Heart left ventricle (tissue), 16 donors: Measurements from ENCODE around the gene TMEM82. TPM values are rescaled to one million over a fixed set of nuclear protein-coding genes. Genes with fewer than 3 reads are reported as not detected.

Experiments used
- ATAC-seq, 4 donors: fragments of 200-7000 bp; cut with Tn5 transposase; one replicate each; pipeline ENCODE4 v1.9.1; 2020 to 2022; ENCODE audit warnings: moderate library complexity in 4 of 4, mild to moderate bottlenecking in 3 of 4, moderate number of reproducible peaks in 1 of 4
- DNase-seq, 5 donors: peaks; one replicate each; pipeline ENCODE4 v3.0.0-alpha.2; 2020
- H3K27ac ChIP-seq, 12 donors: fragments of 200-600 bp; sonication (generic) in 4 of 12; one replicate each; pipeline versions ENCODE4 v1.5.0 to v1.8.0; 2016 to 2022; ENCODE audit warnings: mild to moderate bottlenecking in 2 of 12
- H3K27me3 ChIP-seq, 9 donors: fragments of 200-600 bp; sonication (generic) in 2 of 9; one replicate each; pipeline versions ENCODE4 v1.5.1 to v1.8.0; 2016 to 2022; ENCODE audit warnings: mild to moderate bottlenecking in 3 of 9
- H3K36me3 ChIP-seq, 9 donors: fragments of 200-600 bp; sonication (generic) in 2 of 9; one replicate each; pipeline versions ENCODE4 v1.5.0 to v1.8.0; 2018 to 2022; ENCODE audit warnings: mild to moderate bottlenecking in 2 of 9
- H3K4me1 ChIP-seq, 12 donors: fragments of 200-600 bp; sonication (generic) in 4 of 12; one replicate each; pipeline versions ENCODE4 v1.5.0 to v1.8.0; 2016 to 2022; ENCODE audit warnings: mild to moderate bottlenecking in 3 of 12
- H3K4me3 ChIP-seq, 12 donors: fragments of 200-600 bp; sonication (generic) in 4 of 12; one replicate each; pipeline versions ENCODE4 v1.5.0 to v1.8.0; 2017 to 2022; ENCODE audit warnings: mild to moderate bottlenecking in 9 of 12, moderate library complexity in 4 of 12
- H3K9me3 ChIP-seq, 12 donors: fragments of 200-600 bp; sonication (generic) in 4 of 12; one replicate each; pipeline versions ENCODE4 v1.5.0 to v1.8.0; 2016 to 2022; ENCODE audit warnings: mild to moderate bottlenecking in 1 of 12
- CTCF ChIP-seq, 12 donors: fragments of 200-600 bp; sonication (generic) in 4 of 12; IDR thresholded peaks; one replicate each; pipeline versions ENCODE4 v1.5.0 to v1.8.0; 2018 to 2022; ENCODE audit warnings: antibody characterized with exemption in 12 of 12, mild to moderate bottlenecking in 5 of 12
- POLR2A ChIP-seq, 2 donors: fragments of 450-650 bp; IDR thresholded peaks; one replicate each; pipeline ENCODE4 v1.6.1; 2017; ENCODE audit warnings: antibody characterized with exemption in 2 of 2, mild to moderate bottlenecking in 2 of 2, moderate library complexity in 2 of 2
- WGBS, 4 donors: extraction: QIAGEN DNeasy Blood & Tissue Kit in 2 of 4; methylation state at CpG; one replicate each; pipeline versions ENCODE4 v1.1.5 to v1.1.7; 2013 to 2018; 5-methylcytosine and 5-hydroxymethylcytosine counted together
- intact Hi-C, 10 donors: fragments of 100-400 bp; cut with DNase I; formaldehyde crosslinking; loops; one replicate each; pipeline versions ENCODE4 v1.11.1 to v1.14.2; 2022
- polyA plus RNA-seq, 2 donors: library from polyadenylated mRNA; stranded (reverse); fragments of 200-250 nt; gene quantifications; one replicate each; pipeline ENCODE4 v1.2.3, GENCODE V29; 2013
- total RNA-seq, 9 donors: library from RNA; depleted of rRNA in 2 of 9; stranded (reverse); fragments of >200 nt in 2 of 9; fragmentation: NEBNext Ultra II Directional in 3 of 9; extraction: Animal tissue kit (Norgen Biotek cat#: 25700) in 3 of 9; gene quantifications; one replicate each; pipeline versions ENCODE4 v1.1.0 to v1.2.4, GENCODE V29; 2016 to 2023
- donor health status: ischemic (EF 13 %, LVEDD 7.1; RV severe dilation, severe dysfunction).
- donor health status: healthy with polysubstance abuse.
- donor health status: DM: no; HTN: yes; CAD: no.
- donor health status: DM: no; HTN: no; CAD: no.
- donor health status: ischemic (EF 25% LVEDD 6.9; RV normal size, moderate dysfunction).
- donor health status: ischemic (EF 25% LVEDD 5.7; RV mildly dilated, moderate dysfunction).
- donor health status: healthy.
- donor health status: DM: yes; HTN: yes; CAD: no.
- donor health status: ischemic (EF 35%, LVEDD 5.7; RV mildly dilated, moderate dysfunction).
- donor health status: nonischemic (EF 11% LVEDD 7.7; RV severe dilation, severe dysfunction).
- donor health status: DM: yes; HTN: yes; CAD: no.
- donor health status: PGD.
- donor health status: ischemic (EF 29% LVEDD 5.4; RV normal size, mild dysfunction).
- donor health status: nonischemic (EF 23%, LVEDD 6.1; RV moderate dilation, normal function).

TMEM82 gene
- total and polyA plus RNA-seq, 11 donors: not detected

GRCh38 chr1:15731735-15732685 lies 10.3 kb upstream of the TMEM82 start:
- no peak for TF ChIP-seq POLR2A (IDR thresholded peaks at IDR 0.05)
- no peak for TF ChIP-seq CTCF (IDR thresholded peaks at IDR 0.05)
- Histone ChIP-seq H3K9me3 (no peaks in the 10 kb centered on the region), H3K27me3 (no peaks in the 10 kb centered on the region), H3K4me1 (peaks cover 0 to 36% (median 18%) of the 10 kb centered on the region in 12 donors), H3K36me3 (peaks cover 0 to 81% (median 79%) of the 10 kb centered on the region in 9 donors), H3K27ac (no peak overlapping the region), H3K4me3 (no peak overlapping the region)
- DNase-seq (peak in 1 of 5 donors; percentile 15), ATAC-seq (no peak)
- 89 to 95% (median 93%) methylated on average over 28 to 39 of the region's 39 CpGs for WGBS, 4 donors
- intact Hi-C loops: loop anchor here in 3 of 10 donors (10.0 kb wide), 3 partner anchors 47 to 137 kb away; partner anchors contain the start of gene PLEKHM2 (in 1 of the 3)

- Histone ChIP-seq H3K9me3 (no peaks in the 10 kb centered on the region), H3K36me3 (peaks cover 0 to 74% (median 72%) of the 10 kb centered on the region in 9 donors), H3K4me1 (peaks cover 0 to 43% (median 17%) of the 10 kb centered on the region in 12 donors), H3K4me3 (no peak overlapping the region), H3K27ac (peak overlapping the region in 1 of 12 donors; percentile 17), H3K27me3 (no peaks in the 10 kb centered on the region)
- WGBS, 4 donors: 66 to 87% (median 78%) methylated on average over 2 to 7 of the region's 7 CpGs
- DNase-seq (no peak), ATAC-seq (no peak)
- TF ChIP-seq POLR2A (IDR thresholded peaks at IDR 0.05) (no peak), CTCF (IDR thresholded peaks at IDR 0.05) (no peak)
- intact Hi-C loops: loop anchor here in 3 of 10 donors (10.0 kb wide), 3 partner anchors 48 to 138 kb away; partner anchors contain the start of gene PLEKHM2 (in 1 of the 3)
Measured at GRCh38 chr1:15732686-15733081, 9.6 kb upstream of the TMEM82 start.

- H3K27ac ChIP-seq: no peak overlapping the region
- no peak overlapping the region for H3K4me3 ChIP-seq
- TF ChIP-seq POLR2A (IDR thresholded peaks at IDR 0.05) (no peak), CTCF (IDR thresholded peaks at IDR 0.05) (no peak)
- H3K9me3 ChIP-seq: no peaks in the 10 kb centered on the region
- intact Hi-C loops: loop anchor here in 3 of 10 donors (10.0 kb wide), 3 partner anchors 48 to 138 kb away; partner anchors contain the start of gene PLEKHM2 (in 1 of the 3)
- no peaks in the 10 kb centered on the region for H3K27me3 ChIP-seq
- DNase-seq: no peak
- WGBS, 4 donors: 89 to 92% (median 91%) methylated on average over 11 of the region's 11 CpGs
- H3K4me1 ChIP-seq: peaks cover 0 to 42% (median 17%) of the 10 kb centered on the region in 12 donors
- H3K36me3 ChIP-seq: peaks cover 0 to 68% (median 66%) of the 10 kb centered on the region in 9 donors
- ATAC-seq: no peak
Measured at GRCh38 chr1:15733218-15733725, 9.0 kb upstream of the TMEM82 start.
